GM12878 (cell line): ENCODE measurements around the gene ELMO3. TPM values are rescaled to one million over a fixed set of nuclear protein-coding genes. Genes with fewer than 3 reads are reported as not detected.

ENCODE experiments used
- ATAC-seq: fragments of 200-7000 bp; cut with Tn5 transposase; 3 replicates; pipeline ENCODE4 v1.9.1; 2020; ENCODE audit warnings: mild to moderate bottlenecking, moderate library complexity
- BruUV-seq: library from RNA; stranded (reverse); fragments of 400-500 nt; replicated peaks from 2 replicates; lab custom pipeline; 2021; lab: Mats Ljungman, UMichigan
- CTCF ChIA-PET: fragments of 300-600 bp; sonication (Branson Sonifier 250); formaldehyde crosslinking; extraction: SDS; loops from one replicate; lab custom pipeline; 2021; ENCODE audit warnings: inconsistent platforms; lab: Yijun Ruan, JAX
- POLR2A ChIA-PET: fragments of 350-600 bp; formaldehyde crosslinking; extraction: SDS; loops from one replicate; lab custom pipeline; 2021; ENCODE audit warnings: inconsistent platforms; lab: Charles Lee
- RAD21 ChIA-PET: fragments of 300-600 bp; sonication (Branson Sonifier 250); formaldehyde crosslinking; loops from one replicate; lab custom pipeline; 2023; ENCODE audit warnings: antibody characterized with exemption; ENCODE audit not compliant: unreplicated experiment; lab: Charles Lee
- SMC1A ChIA-PET: fragments of 300-600 bp; sonication (Branson Sonifier 250); formaldehyde crosslinking; loops from one replicate; lab custom pipeline; 2023; ENCODE audit not compliant: unreplicated experiment, uncharacterized antibody; lab: Charles Lee
- DNase-seq: peaks from one replicate; pipeline ENCODE4 v3.0.0-alpha.2; 2011; ENCODE audit warnings: low read depth, low spot score
- FAIRE-seq: peaks from 3 replicates; lab custom pipeline; 2011; peaks lifted over from hg19 to GRCh38; lab: Jason Lieb, UNC
- H2AFZ ChIP-seq: 2 replicates; pipeline ENCODE4 v1.6.0; 2011; ENCODE audit warnings: low read depth, low read length, control low read depth; ENCODE audit not compliant: control insufficient read depth
- H3K27ac ChIP-seq: 2 replicates; pipeline ENCODE4 v1.5.1; 2011; ENCODE audit warnings: control low read depth; ENCODE audit not compliant: control insufficient read depth, insufficient read depth
- H3K27me3 ChIP-seq, 2 experiments: replicated peaks in 1 of 2; 2 replicates each; pipeline versions ENCODE4 v1.6.0 to v1.6.1; 2011; ENCODE audit warnings: low read length in 1 of 2; ENCODE audit not compliant: control insufficient read depth in 2 of 2, insufficient read depth in 2 of 2
- H3K36me3 ChIP-seq, 2 experiments: 2 replicates each; pipeline ENCODE4 v1.5.1; 2011; ENCODE audit warnings: low read length in 1 of 2; ENCODE audit not compliant: control insufficient read depth in 2 of 2, insufficient read depth in 2 of 2
- H3K4me1 ChIP-seq: 2 replicates; pipeline ENCODE4 v1.6.1; 2011; ENCODE audit warnings: mild to moderate bottlenecking, low read length, moderate library complexity, mixed read lengths; ENCODE audit not compliant: control insufficient read depth, insufficient read depth
- H3K4me2 ChIP-seq: 2 replicates; pipeline ENCODE4 v1.6.0; 2011; ENCODE audit warnings: control low read depth; ENCODE audit not compliant: control insufficient read depth, insufficient read depth
- H3K4me3 ChIP-seq: fragments of 200-600 bp; sonication (generic); 2 replicates; pipeline ENCODE4 v1.5.1; 2016
- H3K79me2 ChIP-seq: 2 replicates; pipeline ENCODE4 v1.6.0; 2011; ENCODE audit warnings: low read length; ENCODE audit not compliant: control insufficient read depth, insufficient read depth
- H3K9ac ChIP-seq: 2 replicates; pipeline ENCODE4 v1.8.0; 2011; ENCODE audit warnings: low read length, control low read depth, mixed read lengths; ENCODE audit not compliant: control insufficient read depth, insufficient read depth
- H3K9me3 ChIP-seq: replicated peaks from 3 replicates; pipeline ENCODE4 v1.5.1; 2011; ENCODE audit warnings: mild to moderate bottlenecking, low read length; ENCODE audit not compliant: control insufficient read depth, insufficient read depth
- H4K20me1 ChIP-seq: 2 replicates; pipeline ENCODE4 v1.6.0; 2011; ENCODE audit not compliant: control insufficient read depth, insufficient read depth
- BCL3 ChIP-seq: IDR thresholded peaks from 2 replicates; pipeline ENCODE4 v1.6.1; 2011; ENCODE audit warnings: borderline replicate concordance, low read depth, mild to moderate bottlenecking, moderate library complexity, low read length; ENCODE audit not compliant: insufficient read depth, poor library complexity, severe bottlenecking
- CUX1 ChIP-seq: IDR thresholded peaks from 2 replicates; pipeline ENCODE4 v1.6.1; 2012; ENCODE audit warnings: improper control_type of control experiment, low read depth, low read length; ENCODE audit not compliant: insufficient replicate concordance
- HDAC6 ChIP-seq: fragments of 200-600 bp; sonication (generic); IDR thresholded peaks from one replicate; pipeline ENCODE4 v1.8.0; 2017; ENCODE audit warnings: antibody characterized with exemption; ENCODE audit not compliant: unreplicated experiment
- MLLT1 ChIP-seq: fragments of 450-650 bp; IDR thresholded peaks from 2 replicates; pipeline ENCODE4 v1.6.1; 2016; ENCODE audit warnings: mild to moderate bottlenecking
- NRF1 ChIP-seq: conservative IDR thresholded peaks from 2 replicates; pipeline ENCODE4 v1.6.1; 2011; ENCODE audit warnings: mild to moderate bottlenecking, low read depth, low read length, improper control_type of control experiment
- RAD21 ChIP-seq: IDR thresholded peaks from 2 replicates; pipeline ENCODE4 v1.6.1; 2011; ENCODE audit warnings: mild to moderate bottlenecking, low read depth, low read length, moderate library complexity; ENCODE audit not compliant: insufficient read depth
- SPI1 ChIP-seq: IDR thresholded peaks from 2 replicates; pipeline ENCODE4 v1.6.1; 2011; ENCODE audit warnings: low read depth, mild to moderate bottlenecking, low read length, moderate library complexity, borderline replicate concordance; ENCODE audit not compliant: insufficient read depth
- WGBS: methylation state at CpG from one replicate; pipeline ENCODE4 v1.1.6; 2016; ENCODE audit warnings: low lambda C conversion rate; ENCODE audit not compliant: insufficient replicate concordance, insufficient coverage; ENCODE audit errors: missing lambda C conversion rate; 5-methylcytosine and 5-hydroxymethylcytosine counted together
- in situ Hi-C: fragments of 300-500 bp; cut with MboI; formaldehyde crosslinking; loops from 9 replicates; pipeline ENCODE4 v1.14.3; 2018; ENCODE audit warnings: mixed read lengths
- intact Hi-C: fragments of 100-400 bp; cut with micrococcal nuclease; formaldehyde crosslinking; loops from one replicate; pipeline ENCODE4 v1.14.2; 2022; ENCODE audit not compliant: unreplicated experiment
- polyA plus RNA-seq, 11 experiments: library from polyadenylated mRNA; depleted of rRNA in 4 of 11; unstranded in 6 of 11; stranded (reverse) in 5 of 11; fragments of >200 nt; fragmentation: Nextera tagmentation in 4 of 11; fragmentation: Illumina TruSeq in 1 of 11; extraction: Ambion mirVana in 4 of 11; extraction: Trizol in 1 of 11; gene quantifications; 1 replicate in 1 of 11; 2 replicates in 10 of 11; pipeline versions ENCODE4 v1.2.1 to v1.2.3, GENCODE V29; 2011 to 2016; ENCODE audit warnings: inconsistent platforms in 2 of 11, missing spikeins in 2 of 11, low read depth in 1 of 11
- total RNA-seq, 4 experiments: library from RNA; depleted of rRNA in 3 of 4; stranded (reverse); fragments of >200 nt in 3 of 4; fragmentation: Illumina TruSeq in 1 of 4; extraction: Trizol in 1 of 4; gene quantifications; 2 replicates each; pipeline versions ENCODE4 v1.2.1 to v1.2.3, GENCODE V29; 2013 to 2021
- TF ChIP-seq, protein P1 (sequence below): IDR thresholded peaks from 2 replicates; pipeline ENCODE4 v1.6.1; 2011; ENCODE audit warnings: low read depth, mild to moderate bottlenecking, low read length, moderate library complexity, borderline replicate concordance; ENCODE audit errors: extremely low read depth

The ELMO3 gene
- total and polyA plus RNA-seq, 10 of the 15 experiments (the other 5 are each of a cell fraction or from before 2014, with no cell fraction given): 0.05 to 4.7 (median 0.96) TPM; not detected in 1

DNA sequence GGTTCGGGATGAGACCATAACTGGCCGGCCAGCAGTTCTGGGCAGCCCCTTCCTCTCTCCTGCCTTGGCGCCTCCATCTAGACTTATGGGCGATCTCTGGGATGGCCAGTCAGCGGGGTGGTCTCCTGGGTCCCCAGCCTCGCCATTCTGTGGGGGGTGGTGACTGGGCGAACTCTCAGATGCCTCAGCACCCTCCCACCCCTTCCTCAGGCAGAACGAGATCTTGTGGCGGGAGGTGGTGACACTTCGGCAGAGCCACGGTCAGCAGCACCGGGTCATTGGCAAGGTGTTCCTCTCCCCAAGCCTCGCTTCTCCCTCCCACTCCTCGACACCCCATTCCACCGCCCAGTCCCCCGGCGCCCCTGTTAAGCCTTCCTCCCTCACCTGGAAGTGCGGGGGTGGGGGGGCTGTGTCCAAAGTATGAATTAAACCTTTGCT lies 32.8 kb upstream of the ELMO3 start:
- ChIA-PET CTCF (interaction anchor here (0.7 to 1.3 kb wide), 4 partner anchors 9 to 62 kb away, joined by 3 to 6 read pairs (median 4); no protein-coding TSS in a partner anchor), RAD21 (no interaction called here), POLR2A (no interaction called here), SMC1A (interaction anchor here (1.0 kb wide), 1 partner anchor 19 kb away, joined by 3 read pairs; no protein-coding TSS in a partner anchor)
- peaks cover 2 to 18% of the 10 kb centered on the region in 2 experiments for H3K27me3 ChIP-seq
- no peaks in the 10 kb centered on the region for H3K36me3 ChIP-seq
- FAIRE-seq: no peak
- no peak overlapping the region for H3K27ac ChIP-seq
- H3K9me3 ChIP-seq: no peaks in the 10 kb centered on the region; the same call in 2 of the 3 replicates
- H3K4me2 ChIP-seq: no peak overlapping the region
- H3K4me3 ChIP-seq: no peak overlapping the region
- H2AFZ ChIP-seq: no peak overlapping the region
- no peak overlapping the region for H3K9ac ChIP-seq
- no peak for ATAC-seq
- intact Hi-C loops (no loop called here), in situ Hi-C loops (no loop called here)
- BruUV-seq: no TSS peak
- no peak for DNase-seq
- no peak for TF ChIP-seq HDAC6
- TF ChIP-seq, protein P1, sequence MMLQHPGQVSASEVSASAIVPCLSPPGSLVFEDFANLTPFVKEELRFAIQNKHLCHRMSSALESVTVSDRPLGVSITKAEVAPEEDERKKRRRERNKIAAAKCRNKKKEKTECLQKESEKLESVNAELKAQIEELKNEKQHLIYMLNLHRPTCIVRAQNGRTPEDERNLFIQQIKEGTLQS: no peak
- TF ChIP-seq MLLT1: peak; percentile 63
- no peak for TF ChIP-seq CUX1
- TF ChIP-seq BCL3: no peak
- TF ChIP-seq NRF1: no peak
- TF ChIP-seq RAD21: no peak
- no peak for TF ChIP-seq SPI1
- H4K20me1 ChIP-seq: no peaks in the 10 kb centered on the region; the same call in 1 of the 2 replicates
- 54% methylated on average over 15 of the region's 18 CpGs for WGBS
- H3K79me2 ChIP-seq: no peaks in the 10 kb centered on the region
- peaks cover 52% of the 10 kb centered on the region for H3K4me1 ChIP-seq
